GM23338 (cell line): Measurements from ENCODE around the gene TAF11L7. TPM values are rescaled to one million over a fixed set of nuclear protein-coding genes. Genes with fewer than 3 reads are reported as not detected.
"Not testable (repeated sequence)": the region's sequence is repeated elsewhere in the genome, so short reads cannot be mapped to it uniquely, and the experiment has no call there.

Source experiments
- ATAC-seq: fragments of 200-7000 bp; cut with Tn5 transposase; 3 replicates; pipeline ENCODE4 v1.9.1; 2020
- DNase-seq: peaks from one replicate; pipeline ENCODE4 v3.0.0-alpha.2; 2015; ENCODE audit warnings: low spot score
- H2AFZ ChIP-seq: fragments of 200-600 bp; sonication (generic); 2 replicates; pipeline ENCODE4 v1.8.0; 2016; ENCODE audit warnings: antibody characterized with exemption, mild to moderate bottlenecking, moderate library complexity
- H3F3A ChIP-seq: fragments of 200-600 bp; sonication (generic); replicated peaks from 2 replicates; pipeline ENCODE4 v1.8.0; 2017; ENCODE audit warnings: antibody characterized with exemption, mixed run types, low read depth
- H3K27ac ChIP-seq: fragments of 200-600 bp; sonication (generic); 2 replicates; pipeline ENCODE4 v1.6.1; 2016; ENCODE audit warnings: low read depth
- H3K27me3 ChIP-seq: fragments of 200-600 bp; sonication (generic); 2 replicates; pipeline ENCODE4 v1.8.0; 2016; ENCODE audit warnings: mild to moderate bottlenecking, mixed run types, moderate library complexity; ENCODE audit not compliant: insufficient read depth
- H3K36me3 ChIP-seq: fragments of 200-600 bp; sonication (generic); 2 replicates; pipeline ENCODE4 v1.8.0; 2016; ENCODE audit warnings: mild to moderate bottlenecking; ENCODE audit not compliant: insufficient read depth
- H3K4me1 ChIP-seq: fragments of 200-600 bp; sonication (generic); 2 replicates; pipeline ENCODE4 v1.8.0; 2016; ENCODE audit warnings: mild to moderate bottlenecking, moderate library complexity; ENCODE audit not compliant: insufficient read depth
- H3K4me2 ChIP-seq: fragments of 200-600 bp; sonication (generic); 2 replicates; pipeline ENCODE4 v1.7.1; 2017; ENCODE audit warnings: mixed run types
- H3K4me3 ChIP-seq: fragments of 200-600 bp; sonication (generic); 2 replicates; pipeline ENCODE4 v1.6.1; 2016; ENCODE audit warnings: mixed run types
- H3K79me2 ChIP-seq: fragments of 200-600 bp; sonication (generic); replicated peaks from 2 replicates; pipeline ENCODE4 v1.8.0; 2017; ENCODE audit warnings: mild to moderate bottlenecking; ENCODE audit not compliant: insufficient read depth
- H3K9me2 ChIP-seq: fragments of 200-600 bp; sonication (generic); 2 replicates; pipeline ENCODE4 v1.8.0; 2017; ENCODE audit not compliant: insufficient read depth
- H4K20me1 ChIP-seq: fragments of 200-600 bp; sonication (generic); replicated peaks from 2 replicates; pipeline ENCODE4 v1.8.0; 2017; ENCODE audit warnings: mild to moderate bottlenecking; ENCODE audit not compliant: insufficient read depth
- H3K27ac Mint-ChIP-seq: 2 replicates; pipeline ENCODE4 v1.8.0; 2020; ENCODE audit warnings: inconsistent platforms, mild to moderate bottlenecking, moderate library complexity, mixed read lengths
- H3K27me3 Mint-ChIP-seq: 3 replicates; pipeline ENCODE4 v1.8.0; 2022; ENCODE audit warnings: low read depth, mild to moderate bottlenecking, moderate library complexity, mixed read lengths, inconsistent platforms; ENCODE audit not compliant: insufficient read depth, poor library complexity
- H3K36me3 Mint-ChIP-seq: 3 replicates; pipeline ENCODE4 v1.8.0; 2021; ENCODE audit warnings: low read depth, mild to moderate bottlenecking, inconsistent platforms, moderate library complexity, mixed read lengths
- H3K4me1 Mint-ChIP-seq: 3 replicates; pipeline ENCODE4 v1.8.0; 2020; ENCODE audit warnings: mild to moderate bottlenecking, inconsistent platforms, mixed read lengths
- H3K4me3 Mint-ChIP-seq: 3 replicates; pipeline ENCODE4 v1.8.0; 2021; ENCODE audit warnings: moderate library complexity, mild to moderate bottlenecking, inconsistent platforms, mixed read lengths
- H3K9me3 Mint-ChIP-seq: 3 replicates; pipeline ENCODE4 v1.8.0; 2020; ENCODE audit warnings: moderate library complexity, mild to moderate bottlenecking, inconsistent platforms, mixed read lengths
- CREB1 ChIP-seq: fragments of 250-450 bp; sonication (Bioruptor Pico); IDR thresholded peaks from 2 replicates; pipeline ENCODE4 v1.5.0; 2020; ENCODE audit warnings: low read depth, mild to moderate bottlenecking, moderate library complexity
- ETS1 ChIP-seq: IDR thresholded peaks from 2 replicates; pipeline ENCODE4 v1.6.1; 2016; ENCODE audit warnings: antibody characterized with exemption
- EZH2 ChIP-seq: fragments of 200-600 bp; sonication (generic); IDR thresholded peaks from one replicate; pipeline ENCODE4 v1.8.0; 2017; ENCODE audit warnings: antibody characterized with exemption, mild to moderate bottlenecking, low read depth; ENCODE audit not compliant: unreplicated experiment
- EZH2phosphoT487 ChIP-seq: fragments of 200-600 bp; sonication (generic); IDR thresholded peaks from one replicate; pipeline ENCODE4 v1.8.1; 2018; ENCODE audit warnings: antibody characterized with exemption; ENCODE audit not compliant: unreplicated experiment
- JUNB ChIP-seq: IDR thresholded peaks from one replicate; pipeline ENCODE4 v1.6.1; 2016; ENCODE audit warnings: antibody characterized with exemption; ENCODE audit not compliant: unreplicated experiment
- NANOG ChIP-seq: IDR thresholded peaks from 2 replicates; pipeline ENCODE4 v1.6.1; 2016; ENCODE audit warnings: antibody characterized with exemption, borderline replicate concordance
- POLR2AphosphoS5 ChIP-seq: IDR thresholded peaks from 2 replicates; pipeline ENCODE4 v1.6.1; 2016; ENCODE audit warnings: antibody characterized with exemption, low read depth
- REST ChIP-seq: IDR thresholded peaks from one replicate; pipeline ENCODE4 v1.6.1; 2018; ENCODE audit warnings: antibody characterized with exemption; ENCODE audit not compliant: unreplicated experiment
- STAT1 ChIP-seq: IDR thresholded peaks from one replicate; pipeline ENCODE4 v1.6.1; 2016; ENCODE audit warnings: antibody characterized with exemption; ENCODE audit not compliant: unreplicated experiment
- ZNF114 ChIP-seq: fragments of 250-450 bp; sonication (Bioruptor Pico); IDR thresholded peaks from 2 replicates; pipeline ENCODE4 v1.5.0; 2020; ENCODE audit warnings: mild to moderate bottlenecking, moderate library complexity
- polyA plus RNA-seq: library from polyadenylated mRNA; unstranded; fragments of >200 nt; fragmentation: Nextera tagmentation; extraction: Ambion mirVana; gene quantifications from 2 replicates; pipeline ENCODE4 v1.2.1, GENCODE V29; 2016
- total RNA-seq: library from RNA; depleted of rRNA; stranded (reverse); fragments of >200 nt; shearing (Covaris generic); gene quantifications from 2 replicates; pipeline ENCODE4 v1.2.3, GENCODE V29; 2014

TAF11L7 gene
- total and polyA plus RNA-seq, 2 experiments from 2014 or later: not detected

GRCh38 chr5:17614872-17615605 lies 29.5 kb upstream of the TAF11L7 start:
- H4K20me1 ChIP-seq: no peaks in the 10 kb centered on the region
- peaks cover 3% of the 10 kb centered on the region; the same call in 1 of the 2 replicates for H3K9me2 ChIP-seq
- Mint-ChIP-seq H3K27ac (no peak overlapping the region), H3K9me3 (peaks cover 2% of the 10 kb centered on the region; the same call in 1 of the 3 replicates), H3K36me3 (no peaks in the 10 kb centered on the region), H3K4me3 (no peak overlapping the region), H3K27me3 (peaks cover 2% of the 10 kb centered on the region), H3K4me1 (no peaks in the 10 kb centered on the region)
- DNase-seq: no peak
- H3K79me2 ChIP-seq: no peaks in the 10 kb centered on the region
- no peaks in the 10 kb centered on the region for H3F3A ChIP-seq
- H3K4me3 ChIP-seq: no peak overlapping the region
- H3K36me3 ChIP-seq: no peaks in the 10 kb centered on the region
- H2AFZ ChIP-seq: no peak overlapping the region
- ATAC-seq: no peak
- H3K27ac ChIP-seq: no peak overlapping the region
- no peaks in the 10 kb centered on the region for H3K4me1 ChIP-seq
- no peak for TF ChIP-seq STAT1
- TF ChIP-seq POLR2AphosphoS5: no peak
- no peak for TF ChIP-seq ETS1
- TF ChIP-seq EZH2: no peak
- no peak for TF ChIP-seq JUNB
- no peak for TF ChIP-seq EZH2phosphoT487
- TF ChIP-seq CREB1 (CRISPR knock-in tag): no peak
- TF ChIP-seq REST: no peak
- no peak for TF ChIP-seq ZNF114 (CRISPR knock-in tag)
- no peak for TF ChIP-seq NANOG
- no peak overlapping the region for H3K4me2 ChIP-seq
- no peaks in the 10 kb centered on the region for H3K27me3 ChIP-seq

- not testable (repeated sequence) for DNase-seq, H3K27ac Mint-ChIP-seq, H4K20me1 ChIP-seq, H3K36me3 ChIP-seq, ATAC-seq, H3K36me3 Mint-ChIP-seq, H3K27ac ChIP-seq, H3K9me2 ChIP-seq, H3K4me2 ChIP-seq, H3K79me2 ChIP-seq, H3K9me3 Mint-ChIP-seq, H3K4me3 Mint-ChIP-seq, H3K4me1 ChIP-seq, H3K27me3 Mint-ChIP-seq, H3K4me3 ChIP-seq, H3K4me1 Mint-ChIP-seq, H3F3A ChIP-seq, H3K27me3 ChIP-seq, H2AFZ ChIP-seq
Observed at GRCh38 chr5:17610092-17610491, 24.5 kb upstream of the TAF11L7 start, which contains the start of gene TAF11L12. Gene TAF11L12 (plus strand): TSS chr5:17610392.

GRCh38 chr5:17607461-17607860 lies 21.9 kb upstream of the TAF11L7 start:
- H3K27ac ChIP-seq, H3K4me1 Mint-ChIP-seq, H3K4me3 ChIP-seq, H3K36me3 ChIP-seq, H3K4me2 ChIP-seq, H3K27ac Mint-ChIP-seq, H3K27me3 Mint-ChIP-seq, H4K20me1 ChIP-seq, H3K27me3 ChIP-seq, H3K79me2 ChIP-seq, ATAC-seq, H3F3A ChIP-seq, H3K4me3 Mint-ChIP-seq, DNase-seq, H3K9me3 Mint-ChIP-seq, H3K9me2 ChIP-seq, H2AFZ ChIP-seq, H3K36me3 Mint-ChIP-seq, H3K4me1 ChIP-seq: not testable (repeated sequence)
